NCI-H748 treated with DMSO at 0.1 percent for 48 hours (cell line): ENCODE results near the gene SLC24A3.
"Not testable (repeated sequence)": the region's sequence is repeated elsewhere in the genome, so short reads cannot be mapped to it uniquely, and the experiment has no call there.

Source experiments
- DNase-seq: peaks from one replicate; lab custom pipeline; 2025; lab: John Stamatoyannopoulos, UW

SLC24A3 gene

GRCh38 chr20:19631410-19631809, 419.0 kb downstream of the SLC24A3 start:
- no peak for DNase-seq

- DNase-seq = no peak
Observed at GRCh38 chr20:19633985-19634384, 421.5 kb downstream of the SLC24A3 start.

GRCh38 chr20:19639471-19640045, 427.1 kb downstream of the SLC24A3 start:
- DNase-seq = not testable (repeated sequence)

- DNase-seq = no peak
Observed at GRCh38 chr20:19642860-19643259, 430.4 kb downstream of the SLC24A3 start.

GRCh38 chr20:19644085-19644484, 431.6 kb downstream of the SLC24A3 start:
- DNase-seq = no peak

- no peak for DNase-seq
Observed at GRCh38 chr20:19646963-19647362, 434.5 kb downstream of the SLC24A3 start.

- no peak for DNase-seq
Observed at GRCh38 chr20:19648024-19648423, 435.6 kb downstream of the SLC24A3 start.

- no peak for DNase-seq
Observed at GRCh38 chr20:19649041-19649440, 436.6 kb downstream of the SLC24A3 start.

- DNase-seq = no peak
Observed at GRCh38 chr20:19652591-19653026, 440.2 kb downstream of the SLC24A3 start.

GRCh38 chr20:19653327-19653726, 440.9 kb downstream of the SLC24A3 start:
- DNase-seq = no peak

- no peak for DNase-seq
Observed at GRCh38 chr20:19654921-19655320, 442.5 kb downstream of the SLC24A3 start.

- no peak for DNase-seq
Observed at GRCh38 chr20:19658137-19658536, 445.7 kb downstream of the SLC24A3 start.

- no peak for DNase-seq
Observed at GRCh38 chr20:19659448-19659847, 447.0 kb downstream of the SLC24A3 start.

- no peak for DNase-seq
Observed at GRCh38 chr20:19660808-19661378, 448.5 kb downstream of the SLC24A3 start.

GRCh38 chr20:19661717-19662636, 449.5 kb downstream of the SLC24A3 start:
- DNase-seq = peak; percentile 73

- DNase-seq = no peak
Observed at GRCh38 chr20:19662637-19662995, 450.2 kb downstream of the SLC24A3 start.

- no peak for DNase-seq
Observed at GRCh38 chr20:19668418-19668817, 456.0 kb downstream of the SLC24A3 start.

- no peak for DNase-seq
Observed at GRCh38 chr20:19670829-19671228, 458.4 kb downstream of the SLC24A3 start.

GRCh38 chr20:19671374-19671773, 458.9 kb downstream of the SLC24A3 start:
- DNase-seq = no peak

- DNase-seq = peak; percentile 29
Observed at GRCh38 chr20:19672498-19672897, 460.1 kb downstream of the SLC24A3 start.

- DNase-seq = no peak
Observed at GRCh38 chr20:19673575-19673974, 461.1 kb downstream of the SLC24A3 start.

- DNase-seq = no peak
Observed at GRCh38 chr20:19676202-19676601, 463.8 kb downstream of the SLC24A3 start.

- DNase-seq = no peak
Observed at GRCh38 chr20:19677336-19677735, 464.9 kb downstream of the SLC24A3 start.
